GM18520 (cell line): ENCODE measurements around the gene ZMIZ1.

Experiments
- ATAC-seq: cut with Tn5 transposase; IDR thresholded peaks from one replicate; pipeline ENCODE4 v1.9.1; 2021; ENCODE audit not compliant: unreplicated experiment

Gene ZMIZ1

GRCh38 chr10:79200346-79200745, 131.6 kb downstream of the ZMIZ1 start:
- ATAC-seq, result no peak

DNA sequence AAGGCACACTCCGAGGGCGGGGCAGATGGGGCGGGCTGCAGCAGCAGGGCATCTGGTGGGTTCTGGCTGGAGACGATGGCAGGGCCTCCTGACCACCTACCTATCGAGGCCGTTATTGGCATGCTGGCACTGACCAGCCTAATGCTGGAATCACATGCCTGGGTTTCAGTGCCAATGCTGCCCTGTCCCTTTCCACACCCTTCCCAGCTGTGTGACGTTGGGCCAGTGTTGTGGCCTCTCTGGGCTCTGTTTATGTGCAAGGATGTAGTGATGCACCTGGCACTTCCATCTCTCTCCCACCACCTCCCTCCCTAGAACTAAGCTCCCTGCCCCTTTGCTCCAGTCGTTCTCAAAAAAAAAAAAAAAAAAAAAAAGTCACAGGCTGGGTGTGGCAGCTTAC, 132.9 kb downstream of the ZMIZ1 start:
- ATAC-seq, result no peak

DNA sequence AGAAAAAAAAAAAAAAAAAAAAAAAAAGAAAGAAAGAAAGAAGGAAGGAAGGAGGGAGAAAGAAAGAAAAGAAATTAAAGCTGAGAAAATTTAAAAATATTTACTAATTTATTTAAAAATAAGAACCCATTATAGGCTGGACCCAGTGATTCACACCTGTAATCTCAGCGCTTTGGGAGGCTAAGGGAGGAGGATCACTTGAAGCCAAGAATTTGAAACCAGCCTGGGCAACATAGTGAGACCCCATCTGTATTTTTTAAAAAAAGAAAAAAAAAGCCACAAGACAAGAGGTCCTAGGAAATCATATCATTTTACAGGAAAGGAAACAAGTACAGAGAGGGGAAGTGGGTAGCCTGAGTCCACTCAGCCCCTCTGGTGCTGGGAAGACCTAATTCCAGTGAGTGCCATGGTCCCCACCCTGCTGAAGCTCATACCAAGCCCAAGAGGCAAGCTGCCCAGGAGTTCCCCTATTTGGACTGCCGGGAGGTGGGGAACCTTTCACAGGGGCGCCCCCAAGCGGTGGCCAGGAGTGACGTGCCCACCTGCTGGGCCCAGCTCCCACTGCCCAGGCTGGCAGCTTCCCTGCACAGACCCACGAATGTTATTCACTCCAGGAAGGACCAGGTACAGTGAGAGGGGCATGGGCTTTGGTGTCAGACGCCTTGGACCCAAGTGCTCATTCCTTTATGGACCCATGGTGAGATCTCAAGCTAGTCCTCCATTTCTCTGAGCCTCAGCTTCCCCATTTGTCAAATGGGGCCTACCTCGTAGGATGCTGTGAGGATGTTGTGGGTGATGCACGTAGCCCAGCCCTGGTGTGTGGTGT, 133.6 kb downstream of the ZMIZ1 start:
- ATAC-seq, result no peak

DNA sequence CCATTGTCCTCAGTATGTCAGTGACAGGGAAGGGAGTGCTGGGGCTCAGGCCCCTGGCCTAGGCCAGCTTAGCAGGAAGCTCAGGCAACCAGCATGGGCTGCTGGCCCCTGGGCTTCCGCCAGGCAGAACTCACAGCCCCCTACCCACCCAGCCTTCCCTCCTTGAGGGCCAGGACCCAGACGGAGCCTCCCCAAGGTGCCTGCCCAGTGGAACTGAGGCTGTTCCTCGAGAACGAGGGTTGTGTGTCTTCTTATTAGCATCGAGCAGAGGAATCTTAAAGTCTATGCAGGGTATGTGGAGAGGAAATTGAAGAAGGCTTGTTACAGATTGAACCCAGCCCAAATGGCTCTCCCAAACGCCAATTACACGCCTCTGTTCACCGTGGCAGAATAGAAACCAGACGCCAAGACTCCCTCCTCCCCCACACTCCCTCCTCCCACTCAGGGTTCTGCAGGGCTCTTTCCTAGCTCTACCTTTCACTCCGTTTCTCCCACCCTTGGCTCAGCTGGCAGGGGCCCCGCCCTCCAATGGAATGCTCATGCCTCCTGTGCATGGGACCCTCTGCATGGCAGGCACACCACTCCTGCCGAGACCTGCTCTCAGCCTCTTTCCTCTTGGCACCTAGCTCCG, 134.4 kb downstream of the ZMIZ1 start:
- ATAC-seq, result no peak

DNA sequence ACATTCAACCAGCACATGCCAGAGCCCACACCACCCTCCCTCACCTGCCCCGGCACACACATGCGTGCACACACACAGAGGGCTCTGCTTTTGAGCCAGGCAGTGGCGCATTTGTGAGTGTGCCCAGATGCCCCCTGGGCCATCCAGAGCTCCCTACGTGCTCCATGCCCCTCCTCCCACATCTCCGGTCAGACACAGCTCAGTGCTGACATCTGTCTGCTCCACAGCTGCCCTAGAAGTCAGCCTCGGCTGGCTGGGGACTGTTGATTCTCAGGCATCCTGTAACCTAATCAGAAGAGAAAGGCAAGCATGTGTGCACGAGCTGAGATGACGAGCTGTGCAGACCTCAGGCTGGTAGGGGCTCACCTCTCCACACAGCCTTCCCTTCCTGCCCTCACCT, 135.1 kb downstream of the ZMIZ1 start:
- no peak for ATAC-seq

DNA sequence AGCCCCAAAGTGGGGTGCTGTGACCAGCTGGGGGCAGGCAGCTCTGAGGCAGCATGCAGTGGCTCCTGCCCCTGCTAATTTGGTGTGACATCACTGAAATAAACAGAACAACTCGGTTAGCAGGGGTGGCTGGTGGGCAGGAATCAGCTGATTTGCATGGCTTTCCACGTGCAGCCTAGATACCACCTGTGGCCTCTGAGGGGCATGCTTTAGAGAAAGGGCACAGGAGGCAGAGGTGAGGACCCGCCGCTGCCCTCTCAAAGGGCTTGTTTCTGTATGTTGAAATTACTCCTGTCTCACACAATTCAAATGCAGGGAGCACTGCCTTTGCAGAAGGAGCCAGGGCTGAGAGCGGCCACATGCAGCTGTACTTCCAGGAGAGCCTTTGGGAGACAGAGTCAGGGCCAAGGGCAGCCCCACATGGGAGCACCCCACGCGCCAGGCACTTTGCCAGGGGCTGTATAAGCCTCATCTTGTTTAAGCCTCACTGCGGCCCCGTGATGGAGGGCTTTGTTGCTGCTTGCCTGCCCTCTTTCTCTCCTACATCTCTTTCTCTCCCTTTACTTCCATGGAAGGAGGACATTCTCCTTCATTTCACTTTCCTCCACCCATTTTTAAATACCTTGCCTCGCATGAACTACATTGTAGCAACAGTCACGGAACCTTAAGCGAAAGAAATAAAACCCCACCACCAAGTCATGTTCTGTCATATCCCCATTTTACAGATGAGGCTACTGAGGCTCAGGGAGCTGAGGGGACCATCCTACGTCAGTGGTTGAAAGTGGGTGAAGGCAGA, 137.7 kb downstream of the ZMIZ1 start:
- ATAC-seq, result no peak

GRCh38 chr10:79207096-79207357, 138.3 kb downstream of the ZMIZ1 start:
- no peak for ATAC-seq

DNA sequence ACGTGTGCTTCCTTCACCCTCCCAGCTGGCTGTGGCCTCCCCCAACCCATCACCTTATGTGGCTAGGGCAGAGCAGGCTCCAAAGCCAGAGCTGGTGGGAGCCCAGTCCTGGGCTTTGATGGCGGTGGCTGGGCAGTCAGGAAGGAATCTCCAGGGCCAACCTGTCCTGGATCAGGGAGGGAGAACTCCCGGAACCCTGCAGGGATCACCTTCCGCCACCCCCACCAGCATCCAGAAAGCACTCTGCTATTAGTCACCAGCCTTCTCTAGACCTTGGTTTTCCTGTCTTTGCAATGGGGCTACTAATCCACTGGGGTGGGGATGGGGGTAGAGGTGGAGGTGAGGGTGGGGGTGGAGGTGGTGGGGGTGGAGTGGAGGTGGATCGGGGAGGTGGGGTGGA, 139.0 kb downstream of the ZMIZ1 start:
- ATAC-seq, result no peak

- no peak for ATAC-seq
Observed at GRCh38 chr10:79208251-79208983, 139.7 kb downstream of the ZMIZ1 start.

DNA sequence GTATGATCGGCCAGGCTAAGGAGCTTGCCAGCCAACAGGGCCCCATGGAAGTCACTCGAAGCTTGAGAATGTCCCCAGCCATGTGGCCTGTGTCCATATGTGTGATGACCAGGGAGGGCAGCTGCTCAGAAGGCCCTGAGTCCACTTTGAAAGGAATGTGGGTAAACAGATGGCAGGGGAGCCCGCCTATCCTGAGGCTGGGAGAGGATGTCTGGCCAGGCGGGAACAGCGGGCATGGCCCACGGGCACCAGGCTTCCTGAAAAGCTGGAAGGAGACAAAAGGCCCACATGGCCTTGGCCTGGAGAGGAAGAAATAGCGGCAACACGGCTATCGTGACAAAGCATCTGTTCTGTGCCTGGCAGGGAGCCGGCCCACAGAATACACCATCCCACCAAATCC, 140.6 kb downstream of the ZMIZ1 start:
- ATAC-seq, result no peak

DNA sequence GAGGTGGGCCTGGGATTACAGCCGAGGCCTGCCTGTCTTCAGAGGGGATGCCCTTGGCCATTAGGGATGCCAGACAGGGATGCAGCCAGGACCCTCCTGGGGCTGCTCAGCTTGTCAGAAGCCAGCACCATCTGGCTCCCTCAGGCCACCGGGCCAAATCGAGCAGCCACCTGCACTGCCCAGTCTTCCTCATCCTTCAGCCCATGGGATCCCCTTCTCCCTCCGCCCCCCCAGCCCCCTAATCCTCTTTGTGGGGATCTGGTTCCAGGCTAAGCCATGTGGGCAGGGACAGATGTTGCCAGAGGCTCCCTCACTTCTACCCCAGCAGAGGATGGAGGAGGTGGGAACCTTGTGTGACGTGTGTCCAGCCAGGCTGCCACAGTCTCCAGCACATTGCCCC, 141.1 kb downstream of the ZMIZ1 start:
- ATAC-seq, result no peak

DNA sequence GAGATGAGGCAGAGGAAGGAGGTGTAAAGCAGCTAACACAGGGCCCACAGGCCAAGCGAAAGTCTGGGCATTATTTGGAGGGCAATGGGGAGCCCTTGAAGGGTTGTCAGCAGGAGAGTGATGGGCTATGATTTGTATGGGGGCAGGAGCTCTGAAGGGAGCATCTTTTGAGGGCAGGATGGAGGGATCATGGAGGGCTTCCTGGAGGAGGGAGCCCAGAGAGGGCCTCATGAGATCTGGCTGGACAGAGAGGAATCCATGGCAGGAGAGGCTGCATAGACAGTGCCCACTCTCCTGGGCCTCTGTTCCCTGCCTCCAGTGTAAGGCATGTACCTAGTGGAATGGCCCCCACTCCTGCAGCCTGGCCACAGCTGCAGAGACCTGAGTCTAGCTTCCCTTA, 141.9 kb downstream of the ZMIZ1 start:
- ATAC-seq, result no peak

DNA sequence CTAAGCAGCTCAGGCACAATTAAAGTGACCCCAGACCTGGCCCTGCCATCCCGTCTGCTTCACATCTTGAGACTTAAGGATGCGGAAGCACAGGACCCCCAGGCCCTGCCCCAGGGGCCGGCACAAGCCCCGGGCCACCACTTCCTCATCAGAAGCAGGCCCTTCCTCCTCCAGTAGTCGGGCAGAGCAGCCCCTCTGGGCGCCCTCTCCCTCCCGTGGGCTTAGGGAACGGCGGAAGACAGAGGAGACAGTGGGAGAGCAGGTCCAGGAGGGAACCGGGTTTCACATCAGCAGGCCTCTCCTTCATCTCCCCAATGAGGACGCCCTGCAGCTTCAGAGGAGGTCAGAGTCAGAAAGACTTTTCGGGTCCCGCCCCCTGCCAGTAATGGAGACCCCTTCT, 142.8 kb downstream of the ZMIZ1 start:
- ATAC-seq, result no peak

GRCh38 chr10:79215531-79215930, 146.8 kb downstream of the ZMIZ1 start:
- ATAC-seq, result no peak

DNA sequence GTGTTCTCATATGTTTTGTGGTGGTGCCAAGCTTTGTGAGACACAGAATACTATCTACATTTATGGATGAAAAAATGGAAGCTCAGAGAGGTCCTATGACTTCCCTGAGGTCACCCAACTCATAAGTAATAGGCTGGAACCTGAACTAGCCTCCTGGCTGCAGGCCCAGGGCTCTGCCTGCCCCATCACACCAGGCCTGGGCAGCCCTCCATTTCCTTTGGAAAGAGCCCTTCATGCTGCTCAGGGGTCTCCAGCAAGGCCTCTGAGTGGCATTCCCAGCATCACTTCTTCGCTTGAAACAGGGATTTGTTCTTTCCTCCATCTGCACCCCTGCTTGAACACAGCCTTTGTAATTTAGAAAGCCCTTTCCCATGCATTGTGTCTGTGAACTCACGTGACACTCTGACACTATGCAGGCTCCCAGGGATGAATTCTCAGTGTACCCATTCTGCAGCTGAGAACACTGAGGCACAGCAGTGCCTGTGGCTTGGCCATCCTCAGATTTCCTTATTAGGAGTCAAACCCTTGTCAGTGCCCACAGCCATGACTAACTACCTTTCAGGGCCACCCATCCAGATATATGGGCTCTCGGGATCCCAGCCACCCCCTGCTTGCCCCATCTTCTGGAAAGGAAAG, 150.7 kb downstream of the ZMIZ1 start:
- ATAC-seq, result no peak

GRCh38 chr10:79220307-79220706, 151.5 kb downstream of the ZMIZ1 start:
- ATAC-seq, result no peak

- ATAC-seq, result no peak
Observed at GRCh38 chr10:79221110-79222051, 152.6 kb downstream of the ZMIZ1 start.

DNA sequence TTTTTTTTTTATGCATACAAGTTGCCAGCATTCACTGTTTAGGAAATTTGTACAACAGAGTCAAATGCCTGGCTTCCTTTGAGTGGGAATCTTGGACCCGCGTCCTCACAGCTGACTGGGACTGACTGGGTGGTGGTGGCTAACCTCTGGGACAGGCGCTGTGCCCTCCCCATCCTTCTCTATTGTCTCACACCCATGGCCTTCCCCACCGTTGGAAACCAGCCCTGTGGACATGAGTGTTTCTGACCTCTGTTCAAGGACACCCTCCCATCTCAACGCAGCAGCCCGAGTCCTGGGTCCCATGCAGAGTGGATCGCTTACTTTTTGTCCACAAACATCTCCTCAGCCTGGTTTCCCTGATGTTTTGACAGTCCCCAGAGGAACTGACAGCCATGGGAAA, 153.4 kb downstream of the ZMIZ1 start:
- ATAC-seq, result no peak

- no peak for ATAC-seq
Observed at GRCh38 chr10:79223091-79224048, 154.6 kb downstream of the ZMIZ1 start.
